Activated T-cell treated with anti-CD3 and anti-CD28 coated beads, Interleukin-2, amount 50 U/mL, for 48 hours (primary cell): ENCODE data around the gene MRPL27.
"Not testable (repeated sequence)": the region's sequence is repeated elsewhere in the genome, so short reads cannot be mapped to it uniquely, and the experiment has no call there.

Experiments used
- DNase-seq, 2 experiments: peaks; one replicate each; pipeline ENCODE4 v3.0.0-alpha.2; 2020

MRPL27 gene

GRCh38 chr17:50344731-50345365 lies 28.1 kb downstream of the MRPL27 start:
- DNase-seq: no peak

- DNase-seq: no peak
Observed at GRCh38 chr17:50339381-50339780, 33.6 kb downstream of the MRPL27 start.

GRCh38 chr17:50338645-50339044 lies 34.3 kb downstream of the MRPL27 start:
- no peak for DNase-seq

- DNase-seq: no peak
Observed at GRCh38 chr17:50337956-50338355, 35.0 kb downstream of the MRPL27 start.

- not testable (repeated sequence) for DNase-seq
Observed at GRCh38 chr17:50333291-50334057, 39.5 kb downstream of the MRPL27 start.

GRCh38 chr17:50332196-50332595 lies 40.8 kb downstream of the MRPL27 start:
- DNase-seq: no peak

GRCh38 chr17:50331085-50331791 lies 41.7 kb downstream of the MRPL27 start:
- DNase-seq: no peak

- no peak for DNase-seq
Observed at GRCh38 chr17:50330151-50330775, 42.7 kb downstream of the MRPL27 start.

GRCh38 chr17:50329716-50330115 lies 43.3 kb downstream of the MRPL27 start:
- DNase-seq: no peak

- no peak for DNase-seq
Observed at GRCh38 chr17:50328363-50329325, 44.3 kb downstream of the MRPL27 start.

GRCh38 chr17:50326831-50327364 lies 46.1 kb downstream of the MRPL27 start:
- DNase-seq: no peak

GRCh38 chr17:50325906-50326305 lies 47.1 kb downstream of the MRPL27 start:
- no peak for DNase-seq

GRCh38 chr17:50323060-50323459 lies 49.9 kb downstream of the MRPL27 start:
- no peak for DNase-seq

- no peak for DNase-seq
Observed at GRCh38 chr17:50322271-50322670, 50.7 kb downstream of the MRPL27 start.

- DNase-seq: no peak
Observed at GRCh38 chr17:50319306-50320004, 53.5 kb downstream of the MRPL27 start.

- DNase-seq: no peak
Observed at GRCh38 chr17:50318501-50319285, 54.3 kb downstream of the MRPL27 start.
